Mesodermal cell (in vitro differentiated cells): ENCODE results near the gene TET1.
A peak's percentile ranks its signal among the peaks of the same experiment; 100 is the strongest.
"Not testable (repeated sequence)": the region's sequence is repeated elsewhere in the genome, so short reads cannot be mapped to it uniquely, and the experiment has no call there.

Experiments
- H3K27ac ChIP-seq: 2 replicates; pipeline ENCODE4 v1.7.0; 2013; ENCODE audit warnings: mild to moderate bottlenecking, low read depth, low read length, moderate library complexity; ENCODE audit not compliant: severe bottlenecking
- H3K36me3 ChIP-seq: 2 replicates; pipeline ENCODE4 v1.7.1; 2013; ENCODE audit warnings: mild to moderate bottlenecking, low read length, moderate library complexity; ENCODE audit not compliant: control insufficient read depth, insufficient read depth
- H3K4me1 ChIP-seq: one replicate; pipeline ENCODE4 v1.7.1; 2013; ENCODE audit warnings: mild to moderate bottlenecking, low read length; ENCODE audit not compliant: insufficient read depth, control insufficient read depth, poor library complexity, severe bottlenecking
- H3K4me3 ChIP-seq: 2 replicates; pipeline ENCODE4 v1.7.0; 2013; ENCODE audit warnings: low read length, control low read depth, mild to moderate bottlenecking; ENCODE audit not compliant: insufficient read depth, poor library complexity, severe bottlenecking; ENCODE audit errors: extremely low read depth
- H3K9me3 ChIP-seq: 2 replicates; pipeline ENCODE4 v1.7.1; 2013; ENCODE audit warnings: mild to moderate bottlenecking, low read length, moderate library complexity; ENCODE audit not compliant: control insufficient read depth
- WGBS, 2 experiments: methylation state at CpG; one replicate each; pipeline ENCODE4 v1.1.5; 2013; ENCODE audit warnings: missing lambda C conversion rate in 2 of 2; ENCODE audit not compliant: insufficient coverage in 2 of 2; 5-methylcytosine and 5-hydroxymethylcytosine counted together

The TET1 gene

DNA sequence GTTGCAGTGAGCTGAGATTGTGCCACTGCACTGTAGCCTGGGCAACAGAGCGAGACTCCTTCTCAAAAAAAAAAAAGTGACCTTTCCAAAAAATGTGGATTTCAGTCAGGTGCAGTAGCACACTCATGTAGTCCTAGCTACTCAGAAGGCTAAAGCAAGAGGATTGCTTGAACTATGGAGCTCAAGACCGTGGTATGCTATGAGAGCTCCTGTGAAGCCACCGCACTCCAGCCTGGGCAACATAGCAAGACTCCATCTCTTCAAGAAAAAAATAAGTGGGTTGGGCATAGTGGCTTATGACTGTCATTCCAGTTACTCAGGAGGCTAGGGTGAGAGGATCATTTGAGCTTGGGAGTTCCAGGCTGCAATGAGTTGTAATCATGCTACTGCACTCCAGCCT lies 51.1 kb downstream of the TET1 start:
- WGBS, 2 experiments: 80 to 91% methylated on average over 2 to 3 of the region's 3 CpGs
- H3K27ac ChIP-seq: no peak overlapping the region
- no peak overlapping the region for H3K4me3 ChIP-seq
- H3K4me1 ChIP-seq: no peaks in the 10 kb centered on the region
- H3K36me3 ChIP-seq: peaks cover 73% of the 10 kb centered on the region
- H3K9me3 ChIP-seq: no peaks in the 10 kb centered on the region

DNA sequence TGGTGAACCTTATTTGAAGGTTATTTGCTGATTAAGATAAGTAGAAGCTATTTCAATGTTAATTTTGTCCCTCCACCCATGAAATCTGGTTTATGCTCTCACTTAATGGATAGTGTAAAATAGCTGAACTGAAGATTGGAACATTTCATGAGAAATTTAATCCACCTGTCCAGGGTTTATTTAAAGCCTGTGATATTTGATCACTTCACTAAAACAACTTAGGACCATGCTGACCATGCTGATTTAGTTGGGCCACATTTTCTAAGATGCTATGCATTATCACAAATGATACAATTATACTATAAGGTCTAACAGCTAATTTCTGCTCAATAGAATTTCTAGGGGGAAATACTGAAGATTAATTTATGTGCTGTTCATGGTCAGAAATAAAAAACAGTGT lies 53.8 kb downstream of the TET1 start:
- peaks cover 62% of the 10 kb centered on the region for H3K36me3 ChIP-seq
- not testable (repeated sequence) for H3K4me1 ChIP-seq, H3K9me3 ChIP-seq, H3K27ac ChIP-seq, H3K4me3 ChIP-seq

DNA sequence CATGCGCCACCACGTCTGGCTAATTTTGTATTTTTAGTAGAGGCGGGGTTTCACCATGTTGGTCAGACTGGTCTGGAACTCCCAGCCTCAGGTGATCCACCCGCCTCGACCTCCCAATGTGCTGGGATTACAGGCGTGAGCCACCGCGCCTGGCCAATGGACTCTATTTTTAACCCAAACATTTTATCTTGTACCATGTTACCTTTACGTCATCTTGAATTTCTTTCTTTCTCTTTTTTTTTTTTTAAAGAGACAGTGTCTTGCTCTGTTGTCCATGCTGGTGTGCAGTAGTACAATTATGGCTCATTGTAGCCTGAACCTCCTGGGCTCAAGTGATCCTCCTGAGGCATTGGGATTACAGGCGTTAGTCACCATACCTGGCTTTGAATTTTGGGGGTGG lies 57.6 kb downstream of the TET1 start:
- Histone ChIP-seq H3K36me3 (peaks cover 45% of the 10 kb centered on the region), H3K4me1 (peaks cover 12% of the 10 kb centered on the region), H3K27ac (peak overlapping the region; percentile 66)
- H3K4me3 ChIP-seq, H3K9me3 ChIP-seq: not testable (repeated sequence)
- WGBS, 2 experiments: 92 to 97% methylated on average over 7 to 9 of the region's 10 CpGs

DNA sequence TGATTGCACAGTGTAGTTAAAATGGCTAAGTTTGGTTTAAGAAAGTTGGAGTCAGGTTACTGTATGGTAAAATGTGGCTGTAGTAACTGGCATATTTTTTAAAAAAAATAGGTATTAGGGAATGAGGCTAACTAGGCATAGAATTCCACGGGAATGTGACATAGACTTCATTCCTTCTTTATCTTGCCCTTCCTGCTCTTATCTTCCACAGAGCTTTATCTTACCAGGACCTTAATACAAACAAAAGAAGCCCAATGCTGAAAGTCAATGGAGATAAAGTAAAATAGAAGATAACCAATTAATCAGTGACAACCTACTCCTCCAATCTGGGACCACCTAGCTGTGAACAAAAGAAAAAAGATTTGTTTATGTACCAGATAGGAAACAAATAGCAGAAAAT lies 58.1 kb downstream of the TET1 start:
- no peak overlapping the region for H3K4me3 ChIP-seq
- H3K9me3 ChIP-seq: no peaks in the 10 kb centered on the region
- peaks cover 42% of the 10 kb centered on the region for H3K36me3 ChIP-seq
- WGBS, 2 experiments: no CpG with 5 or more reads among the region's 1 CpG
- H3K4me1 ChIP-seq: peaks cover 12% of the 10 kb centered on the region
- peak overlapping the region; percentile 66 for H3K27ac ChIP-seq

DNA sequence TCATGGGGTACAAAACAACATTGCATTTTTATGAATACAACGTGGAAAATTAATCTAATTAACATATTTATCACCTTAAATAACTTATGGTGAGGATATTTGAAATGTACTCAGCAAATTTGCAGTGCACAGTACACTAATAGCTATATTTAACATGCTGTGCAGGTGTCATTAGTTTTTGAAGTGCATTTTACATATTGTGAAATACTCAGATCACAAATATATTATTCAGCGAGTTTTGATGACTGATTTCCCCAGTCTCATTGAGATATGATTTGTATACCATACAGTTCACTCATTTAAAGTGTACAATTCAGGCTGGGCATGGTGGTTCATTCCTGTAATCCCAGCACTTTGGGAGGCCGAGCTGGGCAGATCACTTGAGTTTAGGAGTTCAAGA lies 59.5 kb downstream of the TET1 start:
- Histone ChIP-seq H3K4me3 (no peak overlapping the region), H3K36me3 (peaks cover 38% of the 10 kb centered on the region), H3K27ac (no peak overlapping the region), H3K9me3 (no peaks in the 10 kb centered on the region), H3K4me1 (peaks cover 12% of the 10 kb centered on the region)
- WGBS, 2 experiments: 78 to 100% methylated on average over 1 of the region's 3 CpGs

DNA sequence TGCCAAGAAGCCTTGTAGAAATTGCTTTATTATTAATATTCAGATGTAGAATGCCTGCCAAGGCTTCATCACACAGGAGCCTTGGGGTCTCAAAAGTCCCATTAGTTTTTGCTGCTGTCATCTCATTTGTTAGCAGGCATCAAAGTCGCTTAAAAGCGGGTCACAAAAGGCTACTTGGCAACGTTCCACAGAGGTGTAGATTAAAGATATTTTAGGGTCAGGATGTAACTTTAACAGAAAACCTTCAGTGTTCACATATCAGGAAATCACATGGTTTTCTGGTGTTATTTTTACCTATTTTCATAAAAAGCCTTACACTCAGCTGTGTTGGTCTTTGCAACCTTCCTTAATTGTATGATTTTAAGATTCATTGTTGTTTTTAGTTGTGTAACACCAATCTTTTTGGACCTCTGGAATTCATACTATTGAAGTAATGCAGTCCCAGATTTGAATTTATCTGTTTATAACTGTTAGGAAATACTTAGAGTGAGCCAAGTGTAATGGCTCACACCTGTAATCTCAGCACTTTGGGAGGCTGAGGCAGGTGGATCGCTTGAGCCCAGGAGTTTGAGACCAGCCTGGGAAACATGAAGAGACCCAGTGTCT lies 65.3 kb downstream of the TET1 start:
- Histone ChIP-seq H3K9me3 (peaks cover 3% of the 10 kb centered on the region), H3K4me3 (no peak overlapping the region), H3K27ac (no peak overlapping the region), H3K4me1 (no peaks in the 10 kb centered on the region), H3K36me3 (peaks cover 51% of the 10 kb centered on the region)
- WGBS, 2 experiments: 71 to 100% methylated on average over 1 to 4 of the region's 4 CpGs

DNA sequence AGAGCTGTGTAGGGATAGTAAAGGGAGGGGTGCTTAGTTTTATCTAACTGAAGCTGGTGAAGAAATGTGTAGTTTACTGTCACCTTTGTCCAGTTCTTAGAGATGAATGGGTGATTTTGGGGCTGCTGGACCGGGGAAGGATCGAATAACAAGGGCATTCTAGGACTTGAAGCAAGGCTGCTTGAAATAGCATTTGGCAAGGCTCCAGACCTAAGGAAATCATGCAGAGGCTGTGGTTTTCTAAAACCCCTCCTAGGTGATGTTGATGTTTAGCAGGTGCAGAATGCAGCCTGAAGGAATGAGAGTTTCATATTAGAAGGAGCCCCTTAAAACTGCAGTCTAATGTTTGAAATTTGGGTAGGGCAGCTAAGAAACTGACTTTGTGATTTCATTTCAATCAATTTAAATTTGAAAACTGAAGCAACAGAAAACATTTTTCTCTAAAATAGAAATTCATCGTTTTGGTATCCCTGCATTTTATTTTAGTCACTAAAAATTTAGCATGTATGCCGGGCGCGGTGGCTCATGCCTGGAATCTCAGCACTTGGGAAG lies 68.5 kb downstream of the TET1 start:
- peaks cover 55% of the 10 kb centered on the region for H3K36me3 ChIP-seq
- peaks cover 9% of the 10 kb centered on the region for H3K9me3 ChIP-seq
- H3K4me3 ChIP-seq: no peak overlapping the region
- H3K27ac ChIP-seq: no peak overlapping the region
- WGBS, 2 experiments: 97 to 100% methylated on average over 1 to 5 of the region's 6 CpGs
- peaks cover 4% of the 10 kb centered on the region for H3K4me1 ChIP-seq

DNA sequence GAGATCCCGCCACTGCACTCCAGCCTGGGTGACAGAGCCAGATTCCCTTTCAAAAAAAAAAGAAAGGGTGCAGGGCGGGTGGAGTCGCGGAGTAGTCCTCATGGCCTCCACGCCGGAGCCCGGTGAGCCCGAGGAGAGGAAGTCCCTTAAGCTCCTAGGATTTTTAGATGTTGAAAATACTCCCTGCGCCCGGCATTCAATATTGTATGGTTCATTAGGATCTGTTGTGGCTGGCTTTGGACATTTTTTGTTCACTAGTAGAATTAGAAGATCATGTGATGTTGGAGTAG lies 72.1 kb downstream of the TET1 start:
- H3K27ac ChIP-seq, H3K4me1 ChIP-seq, H3K9me3 ChIP-seq, H3K4me3 ChIP-seq: not testable (repeated sequence)
- 91 to 98% methylated on average over 7 to 9 of the region's 10 CpGs for WGBS, 2 experiments
- peaks cover 56% of the 10 kb centered on the region for H3K36me3 ChIP-seq

DNA sequence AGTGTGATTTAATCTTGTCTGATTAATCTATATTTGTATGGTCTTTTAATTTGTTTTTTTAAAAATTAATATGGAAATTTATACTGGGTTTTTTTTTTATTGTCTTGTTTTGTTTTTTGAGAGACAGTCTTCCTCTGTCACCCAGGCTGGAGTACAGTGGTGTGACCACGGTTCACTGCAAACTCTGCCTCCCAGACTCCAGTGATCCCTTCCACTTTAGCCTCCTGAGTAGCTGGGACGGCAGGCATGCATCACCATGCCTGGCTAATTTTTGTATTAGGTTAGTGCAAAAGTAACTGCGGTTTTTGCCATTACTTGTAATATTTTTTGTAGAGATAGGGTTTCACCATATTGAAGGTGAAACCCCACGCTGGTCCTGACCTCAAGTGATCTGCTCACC lies 73.1 kb downstream of the TET1 start:
- Histone ChIP-seq H3K4me3 (no peak overlapping the region), H3K36me3 (peaks cover 47% of the 10 kb centered on the region), H3K27ac (no peak overlapping the region), H3K9me3 (peaks cover 9% of the 10 kb centered on the region), H3K4me1 (peaks cover 4% of the 10 kb centered on the region)
- 100% methylated on average over 2 to 4 of the region's 4 CpGs for WGBS, 2 experiments

DNA sequence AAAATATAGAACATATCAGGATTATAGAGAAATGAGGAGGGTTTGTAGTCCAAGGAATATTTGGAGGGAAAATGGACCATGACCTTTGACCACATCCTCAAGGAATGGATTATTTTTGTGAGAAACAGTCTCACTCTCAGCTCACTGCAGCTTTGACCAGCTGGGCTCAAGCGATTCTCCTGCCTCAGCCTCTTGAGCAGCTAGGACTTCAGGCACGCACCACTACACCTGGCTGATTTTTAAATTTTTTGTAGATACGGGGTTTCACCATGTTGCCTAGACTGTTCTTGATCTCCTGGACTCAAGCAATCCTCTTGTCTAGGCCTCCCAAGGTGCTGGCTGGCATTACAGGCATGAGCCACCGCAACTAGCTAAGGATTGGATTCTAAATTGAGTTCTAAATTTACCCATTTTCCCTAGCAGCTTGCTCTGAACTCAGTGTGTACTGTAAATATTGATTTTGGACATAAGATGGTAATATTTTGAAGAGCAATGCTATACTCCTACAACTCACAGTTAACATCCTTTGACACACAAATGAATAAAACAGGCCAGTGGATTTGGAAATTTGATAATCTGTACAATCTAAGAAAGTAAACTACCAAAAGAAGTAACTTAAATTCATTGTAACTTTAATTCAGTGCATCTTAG lies 73.8 kb downstream of the TET1 start:
- Histone ChIP-seq H3K4me1 (peaks cover 4% of the 10 kb centered on the region), H3K36me3 (peaks cover 40% of the 10 kb centered on the region), H3K9me3 (peaks cover 9% of the 10 kb centered on the region), H3K27ac (no peak overlapping the region), H3K4me3 (no peak overlapping the region)
- WGBS, 2 experiments: 92 to 95% methylated on average over 3 of the region's 4 CpGs

DNA sequence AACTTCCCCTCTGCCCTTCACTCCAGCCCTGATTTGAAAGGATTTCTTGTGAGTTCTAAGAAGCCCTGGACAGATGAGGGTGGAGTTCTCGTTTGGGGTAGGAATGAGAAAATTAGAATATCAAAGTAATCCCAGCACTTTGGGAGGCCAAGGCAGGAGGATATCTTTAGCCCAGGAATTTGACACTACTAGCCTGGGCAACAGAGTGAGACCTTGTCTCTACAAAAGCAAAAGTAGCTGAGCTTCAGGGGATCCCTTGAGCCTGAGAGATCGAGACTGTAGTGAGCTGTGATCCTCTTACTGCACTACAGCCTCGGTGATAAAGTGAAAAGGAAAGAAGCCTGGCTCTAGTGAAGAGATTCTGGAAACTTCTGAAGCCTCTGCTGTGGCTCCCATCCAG lies 76.2 kb downstream of the TET1 start:
- no peak overlapping the region for H3K4me3 ChIP-seq
- H3K27ac ChIP-seq: no peak overlapping the region
- WGBS, 2 experiments: 90 to 97% methylated on average over 3 of the region's 3 CpGs
- peaks cover 4% of the 10 kb centered on the region for H3K4me1 ChIP-seq
- H3K36me3 ChIP-seq: peaks cover 30% of the 10 kb centered on the region
- no peaks in the 10 kb centered on the region for H3K9me3 ChIP-seq
